CD14-positive monocyte (primary cell): ENCODE results near the gene CPNE2. TPM values are rescaled to one million over a fixed set of nuclear protein-coding genes. Genes with fewer than 3 reads are reported as not detected.

Experiments used
- DNase-seq, 3 donors: peaks; one replicate each; pipeline ENCODE4 v3.0.0-alpha.2; 2011 to 2022
- H2AFZ ChIP-seq: 2 replicates; pipeline ENCODE4 v1.6.0; 2012; ENCODE audit warnings: mild to moderate bottlenecking, low read depth, low read length, inconsistent platforms; ENCODE audit not compliant: insufficient read depth, poor library complexity, severe bottlenecking
- H3K27ac ChIP-seq, 2 donors: 1 replicate in 1 of 2; 2 replicates in 1 of 2; pipeline ENCODE4 v1.5.1; 2012 to 2013; ENCODE audit warnings: low read length in 2 of 2, control low read depth in 1 of 2, inconsistent platforms in 1 of 2, low read depth in 1 of 2, mild to moderate bottlenecking in 1 of 2
- H3K27me3 ChIP-seq, 2 donors: one replicate each; pipeline versions ENCODE4 v1.6.0 to v1.6.1; 2011 to 2013; ENCODE audit warnings: low read length in 2 of 2; ENCODE audit not compliant: control insufficient read depth in 2 of 2, insufficient read depth in 2 of 2
- H3K36me3 ChIP-seq, 2 donors: replicated peaks in 1 of 2; 1 replicate in 1 of 2; 2 replicates in 1 of 2; pipeline versions ENCODE4 v1.5.1 to v1.6.1; 2012 to 2013; ENCODE audit warnings: low read length in 2 of 2, control low read depth in 1 of 2, inconsistent platforms in 1 of 2, mild to moderate bottlenecking in 1 of 2; ENCODE audit not compliant: insufficient read depth in 2 of 2, control insufficient read depth in 1 of 2
- H3K4me1 ChIP-seq, 2 donors: 1 replicate in 1 of 2; 2 replicates in 1 of 2; pipeline versions ENCODE4 v1.5.1 to v1.6.1; 2012 to 2013; ENCODE audit warnings: low read length in 2 of 2, control low read depth in 1 of 2, inconsistent platforms in 1 of 2, mild to moderate bottlenecking in 1 of 2, moderate library complexity in 1 of 2; ENCODE audit not compliant: insufficient read depth in 2 of 2, control insufficient read depth in 1 of 2
- H3K4me2 ChIP-seq: replicated peaks from 2 replicates; pipeline ENCODE3; 2012; ENCODE audit warnings: low read length, moderate library complexity, mild to moderate bottlenecking; ENCODE audit not compliant: poor library complexity, severe bottlenecking; ENCODE audit errors: extremely low read depth
- H3K4me3 ChIP-seq, 3 experiments: fragments of 200-600 bp in 1 of 3; sonication (generic) in 1 of 3; replicated peaks in 1 of 3; 1 replicate in 2 of 3; 2 replicates in 1 of 3; pipeline ENCODE4 v1.5.1; 2011 to 2013; ENCODE audit warnings: low read length in 3 of 3, mild to moderate bottlenecking in 3 of 3, control low read depth in 2 of 3, low read depth in 2 of 3, inconsistent platforms in 1 of 3, moderate library complexity in 1 of 3
- H3K79me2 ChIP-seq: 2 replicates; pipeline ENCODE4 v1.6.0; 2012; ENCODE audit warnings: mild to moderate bottlenecking, control low read depth, inconsistent platforms, low read length, moderate library complexity; ENCODE audit not compliant: insufficient read depth
- H3K9ac ChIP-seq: 2 replicates; pipeline ENCODE4 v1.6.0; 2017; ENCODE audit warnings: low read length, mild to moderate bottlenecking; ENCODE audit not compliant: insufficient read depth, poor library complexity, severe bottlenecking
- H3K9me3 ChIP-seq, 2 donors: replicated peaks in 1 of 2; 1 replicate in 1 of 2; 2 replicates in 1 of 2; pipeline versions ENCODE4 v1.5.1 to v1.6.1; 2012 to 2013; ENCODE audit warnings: low read length in 2 of 2, control low read depth in 1 of 2; ENCODE audit not compliant: control insufficient read depth in 1 of 2, insufficient read depth in 1 of 2
- H4K20me1 ChIP-seq: 2 replicates; pipeline ENCODE4 v1.6.0; 2012; ENCODE audit warnings: mild to moderate bottlenecking, low read length, control low read depth, moderate library complexity; ENCODE audit not compliant: insufficient read depth
- H3K27ac Mint-ChIP-seq, 7 donors: one replicate each; pipeline ENCODE4 v1.8.0; 2020; ENCODE audit warnings: mild to moderate bottlenecking in 7 of 7, mixed read lengths in 7 of 7, moderate library complexity in 6 of 7, inconsistent platforms in 2 of 7
- H3K27me3 Mint-ChIP-seq, 3 donors: one replicate each; pipeline ENCODE4 v1.8.0; 2021 to 2022; ENCODE audit warnings: low read depth in 3 of 3, mild to moderate bottlenecking in 3 of 3, mixed read lengths in 3 of 3, moderate library complexity in 3 of 3, inconsistent platforms in 1 of 3
- H3K36me3 Mint-ChIP-seq, 2 donors: one replicate each; pipeline ENCODE4 v1.8.0; 2020; ENCODE audit warnings: mixed read lengths in 2 of 2, inconsistent platforms in 1 of 2, mild to moderate bottlenecking in 1 of 2
- H3K4me1 Mint-ChIP-seq: one replicate; pipeline ENCODE4 v1.8.0; 2020; ENCODE audit warnings: mild to moderate bottlenecking, mixed read lengths
- H3K4me3 Mint-ChIP-seq, 2 donors: one replicate each; pipeline ENCODE4 v1.8.0; 2020; ENCODE audit warnings: mild to moderate bottlenecking in 2 of 2, mixed read lengths in 2 of 2, moderate library complexity in 1 of 2
- H3K9me3 Mint-ChIP-seq, 7 donors: one replicate each; pipeline ENCODE4 v1.8.0; 2020 to 2022; ENCODE audit warnings: mixed read lengths in 7 of 7, mild to moderate bottlenecking in 6 of 7, moderate library complexity in 6 of 7, inconsistent platforms in 2 of 7
- WGBS: methylation state at CpG from one replicate; pipeline ENCODE4 v1.1.5; 2013; ENCODE audit warnings: missing lambda C conversion rate; ENCODE audit not compliant: insufficient coverage; 5-methylcytosine and 5-hydroxymethylcytosine counted together
- intact Hi-C, 2 donors: fragments of 100-400 bp; cut with micrococcal nuclease; formaldehyde crosslinking; loops; one replicate each; pipeline versions ENCODE4 v1.15.0 to v1.15.1; 2023
- polyA plus RNA-seq, 3 donors: library from polyadenylated mRNA; depleted of rRNA in 1 of 3; unstranded in 2 of 3; stranded (reverse) in 1 of 3; fragments of 300-500 nt in 2 of 3; fragments of >200 nt in 1 of 3; fragmentation: Illumina TruSeq in 2 of 3; gene quantifications; 1 replicate in 2 of 3; 2 replicates in 1 of 3; pipeline ENCODE4 v1.2.3, GENCODE V29; 2012 to 2021
- TF ChIP-seq, protein P1 (sequence below): fragments of 200-600 bp; IDR thresholded peaks from one replicate; pipeline ENCODE4 v1.8.0; 2022; ENCODE audit warnings: antibody characterized with exemption, mild to moderate bottlenecking

Gene CPNE2
- polyA plus RNA-seq, 3 donors, result 18.3 to 68.8 (median 23.9) TPM

DNA sequence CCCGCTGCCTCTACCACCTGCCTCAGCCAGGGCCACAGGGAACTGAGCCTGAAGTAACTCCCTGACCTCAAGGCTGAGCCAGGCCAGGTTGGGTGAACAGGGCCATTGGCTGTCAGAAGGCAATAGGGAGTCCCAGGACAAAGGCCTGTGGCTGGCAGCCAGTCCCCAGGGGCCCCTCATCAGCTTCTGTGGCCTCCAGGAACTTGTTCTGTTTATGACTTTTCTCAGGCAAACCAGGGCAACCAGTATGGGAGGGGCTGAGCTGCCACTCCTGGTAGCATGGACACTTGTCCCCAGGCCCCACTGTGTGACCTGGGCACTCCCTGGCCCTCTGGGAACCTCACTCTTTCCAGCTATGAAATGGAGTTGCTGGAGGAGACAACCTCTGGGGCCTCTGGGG, 40.1 kb downstream of the CPNE2 start:
- Mint-ChIP-seq H3K9me3 (no peaks in the 10 kb centered on the region), H3K4me3 (no peak overlapping the region), H3K36me3 (peaks cover 38 to 62% of the 10 kb centered on the region in 2 donors), H3K27me3 (no peaks in the 10 kb centered on the region), H3K27ac (peak overlapping the region in 2 of 7 donors; percentile 58 to 75), H3K4me1 (peaks cover 5% of the 10 kb centered on the region)
- Histone ChIP-seq H3K9me3 (no peaks in the 10 kb centered on the region), H4K20me1 (no peaks in the 10 kb centered on the region), H3K4me3 (no peak overlapping the region), H3K9ac (no peak overlapping the region), H3K4me2 (no peak overlapping the region), H3K27ac (no peak overlapping the region), H3K27me3 (no peaks in the 10 kb centered on the region), H3K4me1 (no peaks in the 10 kb centered on the region), H2AFZ (no peak overlapping the region), H3K79me2 (no peaks in the 10 kb centered on the region), H3K36me3 (peaks cover 34 to 81% of the 10 kb centered on the region in 2 donors)
- WGBS, result 100% methylated on average over 1 of the region's 1 CpG
- DNase-seq, result no peak
- TF ChIP-seq, protein P1, sequence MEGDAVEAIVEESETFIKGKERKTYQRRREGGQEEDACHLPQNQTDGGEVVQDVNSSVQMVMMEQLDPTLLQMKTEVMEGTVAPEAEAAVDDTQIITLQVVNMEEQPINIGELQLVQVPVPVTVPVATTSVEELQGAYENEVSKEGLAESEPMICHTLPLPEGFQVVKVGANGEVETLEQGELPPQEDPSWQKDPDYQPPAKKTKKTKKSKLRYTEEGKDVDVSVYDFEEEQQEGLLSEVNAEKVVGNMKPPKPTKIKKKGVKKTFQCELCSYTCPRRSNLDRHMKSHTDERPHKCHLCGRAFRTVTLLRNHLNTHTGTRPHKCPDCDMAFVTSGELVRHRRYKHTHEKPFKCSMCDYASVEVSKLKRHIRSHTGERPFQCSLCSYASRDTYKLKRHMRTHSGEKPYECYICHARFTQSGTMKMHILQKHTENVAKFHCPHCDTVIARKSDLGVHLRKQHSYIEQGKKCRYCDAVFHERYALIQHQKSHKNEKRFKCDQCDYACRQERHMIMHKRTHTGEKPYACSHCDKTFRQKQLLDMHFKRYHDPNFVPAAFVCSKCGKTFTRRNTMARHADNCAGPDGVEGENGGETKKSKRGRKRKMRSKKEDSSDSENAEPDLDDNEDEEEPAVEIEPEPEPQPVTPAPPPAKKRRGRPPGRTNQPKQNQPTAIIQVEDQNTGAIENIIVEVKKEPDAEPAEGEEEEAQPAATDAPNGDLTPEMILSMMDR, result no peak
- intact Hi-C loops, result no loop called here

DNA sequence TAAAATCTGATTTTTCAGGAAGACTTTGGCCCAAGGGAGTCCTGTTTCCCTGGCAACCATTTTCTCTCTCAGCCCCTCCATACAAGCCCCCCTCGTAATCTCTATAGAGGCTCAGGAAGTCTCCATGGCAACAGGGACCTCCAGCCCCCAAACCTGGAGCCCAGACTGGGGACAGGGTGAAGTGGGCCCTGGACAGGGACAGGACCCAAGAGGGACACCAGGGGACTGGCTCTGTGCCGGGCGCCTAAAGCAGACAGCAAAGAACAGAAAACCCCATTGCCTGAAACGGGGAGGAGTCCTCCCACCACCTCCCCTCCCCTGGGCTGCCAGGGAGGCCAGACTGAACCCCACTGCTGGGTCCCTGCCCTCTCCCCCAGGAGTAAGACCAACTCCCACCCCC, 40.6 kb downstream of the CPNE2 start:
- 92% methylated on average over 2 of the region's 4 CpGs for WGBS
- H3K4me1 Mint-ChIP-seq, result peaks cover 5% of the 10 kb centered on the region
- Histone ChIP-seq H3K27ac (no peak overlapping the region), H3K4me2 (no peak overlapping the region), H2AFZ (no peak overlapping the region), H3K27me3 (no peaks in the 10 kb centered on the region), H3K79me2 (no peaks in the 10 kb centered on the region), H3K4me1 (no peaks in the 10 kb centered on the region), H3K9ac (no peak overlapping the region), H3K9me3 (no peaks in the 10 kb centered on the region), H3K4me3 (no peak overlapping the region), H3K36me3 (peaks cover 30 to 81% of the 10 kb centered on the region in 2 donors), H4K20me1 (no peaks in the 10 kb centered on the region)
- TF ChIP-seq, protein P1, result no peak
- no peak for DNase-seq
- H3K27ac Mint-ChIP-seq, result no peak overlapping the region
- H3K27me3 Mint-ChIP-seq, result no peaks in the 10 kb centered on the region
- peaks cover 37 to 62% of the 10 kb centered on the region in 2 donors for H3K36me3 Mint-ChIP-seq
- intact Hi-C loops, result no loop called here
- H3K9me3 Mint-ChIP-seq, result no peaks in the 10 kb centered on the region
- no peak overlapping the region for H3K4me3 Mint-ChIP-seq
